GM12878 (cell line): Measurements from ENCODE around the gene RBPJL. TPM values are rescaled to one million over a fixed set of nuclear protein-coding genes. Genes with fewer than 3 reads are reported as not detected.

Experiments
- ASH2L ChIP-seq: fragments of 300-600, 200-600 bp; sonication (generic); IDR thresholded peaks from 2 replicates; pipeline ENCODE4 v1.6.1; 2017; ENCODE audit warnings: low read depth, mild to moderate bottlenecking, borderline replicate concordance
- BHLHE40 ChIP-seq, 2 experiments: fragments of 450-650 bp in 1 of 2; IDR thresholded peaks; 2 replicates each; pipeline ENCODE4 v1.6.1; 2011 to 2017; ENCODE audit warnings: low read depth in 2 of 2, borderline replicate concordance in 1 of 2, improper control_type of control experiment in 1 of 2, low read length in 1 of 2, mild to moderate bottlenecking in 1 of 2
- BRCA1 ChIP-seq: IDR thresholded peaks from 2 replicates; pipeline ENCODE4 v1.6.1; 2011; ENCODE audit warnings: low read depth, low read length, improper control_type of control experiment
- CREB1 ChIP-seq: IDR thresholded peaks from 2 replicates; pipeline ENCODE4 v1.6.1; 2012; ENCODE audit warnings: low read depth, mild to moderate bottlenecking, inconsistent platforms
- E2F8 ChIP-seq: fragments of 450-650 bp; IDR thresholded peaks from 2 replicates; pipeline ENCODE4 v1.6.1; 2018; ENCODE audit warnings: mild to moderate bottlenecking, low read depth, moderate library complexity; ENCODE audit not compliant: partially characterized antibody
- MTA2 ChIP-seq: fragments of 450-650 bp; IDR thresholded peaks from 2 replicates; pipeline ENCODE4 v1.6.1; 2016; ENCODE audit warnings: low read depth, mild to moderate bottlenecking, moderate library complexity
- MXI1 ChIP-seq: fragments of 150-350 bp; IDR thresholded peaks from 2 replicates; pipeline ENCODE4 v1.6.1; 2011; ENCODE audit warnings: low read depth, mild to moderate bottlenecking, inconsistent platforms, low read length, improper control_type of control experiment
- NFYB ChIP-seq: IDR thresholded peaks from 2 replicates; pipeline ENCODE4 v1.6.1; 2011; ENCODE audit warnings: low read depth, mild to moderate bottlenecking, low read length, improper control_type of control experiment, moderate library complexity; ENCODE audit not compliant: insufficient read depth
- POLR2AphosphoS2 ChIP-seq: IDR thresholded peaks from 2 replicates; pipeline ENCODE4 v1.6.1; 2011; ENCODE audit warnings: low read depth, mild to moderate bottlenecking, low read length, improper control_type of control experiment, moderate library complexity
- POU2F2 ChIP-seq: IDR thresholded peaks from 3 replicates; pipeline ENCODE4 v1.6.1; 2011; ENCODE audit warnings: low read depth, mild to moderate bottlenecking, low read length, borderline replicate concordance
- SREBF2 ChIP-seq: IDR thresholded peaks from 2 replicates; pipeline ENCODE4 v1.6.1; 2012; ENCODE audit warnings: mild to moderate bottlenecking, low read length
- SRF ChIP-seq, 2 experiments: IDR thresholded peaks; 2 replicates each; pipeline ENCODE4 v1.6.1; 2011; ENCODE audit warnings: low read depth in 2 of 2, low read length in 2 of 2, mild to moderate bottlenecking in 1 of 2, moderate library complexity in 1 of 2
- YY1 ChIP-seq: IDR thresholded peaks from 2 replicates; pipeline ENCODE4 v1.6.1; 2011; ENCODE audit warnings: low read depth, mild to moderate bottlenecking, low read length
- polyA plus RNA-seq, 11 experiments: library from polyadenylated mRNA; depleted of rRNA in 4 of 11; unstranded in 6 of 11; stranded (reverse) in 5 of 11; fragments of >200 nt; fragmentation: Nextera tagmentation in 4 of 11; fragmentation: Illumina TruSeq in 1 of 11; extraction: Ambion mirVana in 4 of 11; extraction: Trizol in 1 of 11; gene quantifications; 1 replicate in 1 of 11; 2 replicates in 10 of 11; pipeline versions ENCODE4 v1.2.1 to v1.2.3, GENCODE V29; 2011 to 2016; ENCODE audit warnings: inconsistent platforms in 2 of 11, missing spikeins in 2 of 11, low read depth in 1 of 11
- total RNA-seq, 4 experiments: library from RNA; depleted of rRNA in 3 of 4; stranded (reverse); fragments of >200 nt in 3 of 4; fragmentation: Illumina TruSeq in 1 of 4; extraction: Trizol in 1 of 4; gene quantifications; 2 replicates each; pipeline versions ENCODE4 v1.2.1 to v1.2.3, GENCODE V29; 2013 to 2021
- TF ChIP-seq, protein P1 (sequence below): IDR thresholded peaks from 2 replicates; pipeline ENCODE4 v1.6.1; 2012; ENCODE audit warnings: mild to moderate bottlenecking, low read depth, low read length
- TF ChIP-seq, protein P2 (sequence below): IDR thresholded peaks from 2 replicates; pipeline ENCODE4 v1.6.1; 2011; ENCODE audit warnings: mild to moderate bottlenecking, low read depth, low read length, moderate library complexity; ENCODE audit not compliant: insufficient replicate concordance
- TF ChIP-seq, protein P3 (sequence below): IDR thresholded peaks from 2 replicates; pipeline ENCODE4 v1.6.1; 2011; ENCODE audit warnings: low read depth, mild to moderate bottlenecking, low read length, moderate library complexity, borderline replicate concordance; ENCODE audit errors: extremely low read depth
- TF ChIP-seq, protein P4 (sequence below): fragments of 150-350 bp; IDR thresholded peaks from 2 replicates; pipeline ENCODE4 v1.6.1; 2016; ENCODE audit warnings: low read depth, low read length

RBPJL gene
- total and polyA plus RNA-seq, 10 of the 15 experiments (the other 5 are each of a cell fraction or from before 2014, with no cell fraction given) = 0.18 TPM; not detected in 9

DNA sequence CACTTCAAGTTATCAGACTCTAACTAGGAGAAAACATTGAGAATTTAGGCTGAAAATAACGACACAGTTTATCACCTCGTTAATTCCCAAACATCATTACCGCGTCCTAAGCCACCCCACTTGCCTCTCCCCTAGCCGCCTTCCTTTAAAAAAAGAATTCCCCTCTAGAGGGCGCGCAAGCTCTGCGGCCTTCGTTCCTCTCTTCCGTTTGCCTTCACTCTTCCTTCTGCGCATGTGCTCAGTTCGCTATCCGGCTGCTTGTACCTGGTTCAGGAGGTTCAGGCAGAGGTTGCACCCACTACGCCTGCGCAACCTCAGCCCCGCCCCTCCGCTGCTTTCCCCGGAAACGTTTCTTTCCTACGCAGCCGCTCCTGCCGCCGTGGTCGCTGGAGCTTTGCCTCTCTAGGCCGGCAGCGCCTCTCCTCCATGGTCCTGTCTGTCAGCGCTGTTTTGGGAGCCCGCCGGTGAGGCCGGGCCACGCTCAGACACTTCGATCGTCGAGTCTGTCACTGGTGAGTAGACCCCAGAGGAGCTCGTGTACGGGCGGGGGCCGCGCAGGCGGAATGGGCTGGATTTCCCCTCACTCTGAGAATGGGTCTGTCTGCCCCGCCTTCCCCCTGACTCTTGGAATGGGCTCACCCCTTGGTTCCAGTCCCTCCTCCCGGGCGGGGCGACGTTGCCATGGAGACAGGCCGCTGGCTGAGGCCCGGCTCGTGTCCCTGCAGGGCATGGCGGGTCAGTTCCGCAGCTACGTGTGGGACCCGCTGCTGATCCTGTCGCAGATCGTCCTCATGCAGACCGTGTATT, 56.4 kb downstream of the RBPJL start, which contains the start of gene SYS1 (continued):
- TF ChIP-seq YY1 (peak; percentile 52), ASH2L (peak; percentile 51; the same call in 1 of the 2 replicates), MXI1 (peak; percentile 99), MTA2 (peak; percentile 54; the same call in 1 of the 2 replicates), POU2F2 (no peak), BHLHE40 (IDR thresholded peaks at IDR 0.05; ENCODE audit: borderline replicate concordance in 1 of 2, low read depth in 2 of 2, low read length in 1 of 2) (peak; percentile 81 to 91), CREB1 (peak; percentile 53; the same call in 1 of the 2 replicates), SREBF2 (no peak), BRCA1 (no peak), POLR2AphosphoS2 (peak; percentile 77), NFYB (no peak), E2F8 (no peak), SRF (IDR thresholded peaks at IDR 0.05; ENCODE audit: low read depth in 2 of 2, low read length in 2 of 2) (no peak)
- TF ChIP-seq, protein P1, sequence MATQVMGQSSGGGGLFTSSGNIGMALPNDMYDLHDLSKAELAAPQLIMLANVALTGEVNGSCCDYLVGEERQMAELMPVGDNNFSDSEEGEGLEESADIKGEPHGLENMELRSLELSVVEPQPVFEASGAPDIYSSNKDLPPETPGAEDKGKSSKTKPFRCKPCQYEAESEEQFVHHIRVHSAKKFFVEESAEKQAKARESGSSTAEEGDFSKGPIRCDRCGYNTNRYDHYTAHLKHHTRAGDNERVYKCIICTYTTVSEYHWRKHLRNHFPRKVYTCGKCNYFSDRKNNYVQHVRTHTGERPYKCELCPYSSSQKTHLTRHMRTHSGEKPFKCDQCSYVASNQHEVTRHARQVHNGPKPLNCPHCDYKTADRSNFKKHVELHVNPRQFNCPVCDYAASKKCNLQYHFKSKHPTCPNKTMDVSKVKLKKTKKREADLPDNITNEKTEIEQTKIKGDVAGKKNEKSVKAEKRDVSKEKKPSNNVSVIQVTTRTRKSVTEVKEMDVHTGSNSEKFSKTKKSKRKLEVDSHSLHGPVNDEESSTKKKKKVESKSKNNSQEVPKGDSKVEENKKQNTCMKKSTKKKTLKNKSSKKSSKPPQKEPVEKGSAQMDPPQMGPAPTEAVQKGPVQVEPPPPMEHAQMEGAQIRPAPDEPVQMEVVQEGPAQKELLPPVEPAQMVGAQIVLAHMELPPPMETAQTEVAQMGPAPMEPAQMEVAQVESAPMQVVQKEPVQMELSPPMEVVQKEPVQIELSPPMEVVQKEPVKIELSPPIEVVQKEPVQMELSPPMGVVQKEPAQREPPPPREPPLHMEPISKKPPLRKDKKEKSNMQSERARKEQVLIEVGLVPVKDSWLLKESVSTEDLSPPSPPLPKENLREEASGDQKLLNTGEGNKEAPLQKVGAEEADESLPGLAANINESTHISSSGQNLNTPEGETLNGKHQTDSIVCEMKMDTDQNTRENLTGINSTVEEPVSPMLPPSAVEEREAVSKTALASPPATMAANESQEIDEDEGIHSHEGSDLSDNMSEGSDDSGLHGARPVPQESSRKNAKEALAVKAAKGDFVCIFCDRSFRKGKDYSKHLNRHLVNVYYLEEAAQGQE = no peak
- TF ChIP-seq, protein P2, sequence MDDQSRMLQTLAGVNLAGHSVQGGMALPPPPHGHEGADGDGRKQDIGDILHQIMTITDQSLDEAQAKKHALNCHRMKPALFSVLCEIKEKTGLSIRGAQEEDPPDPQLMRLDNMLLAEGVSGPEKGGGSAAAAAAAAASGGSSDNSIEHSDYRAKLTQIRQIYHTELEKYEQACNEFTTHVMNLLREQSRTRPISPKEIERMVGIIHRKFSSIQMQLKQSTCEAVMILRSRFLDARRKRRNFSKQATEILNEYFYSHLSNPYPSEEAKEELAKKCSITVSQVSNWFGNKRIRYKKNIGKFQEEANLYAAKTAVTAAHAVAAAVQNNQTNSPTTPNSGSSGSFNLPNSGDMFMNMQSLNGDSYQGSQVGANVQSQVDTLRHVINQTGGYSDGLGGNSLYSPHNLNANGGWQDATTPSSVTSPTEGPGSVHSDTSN = peak; percentile 23
- TF ChIP-seq, protein P3, sequence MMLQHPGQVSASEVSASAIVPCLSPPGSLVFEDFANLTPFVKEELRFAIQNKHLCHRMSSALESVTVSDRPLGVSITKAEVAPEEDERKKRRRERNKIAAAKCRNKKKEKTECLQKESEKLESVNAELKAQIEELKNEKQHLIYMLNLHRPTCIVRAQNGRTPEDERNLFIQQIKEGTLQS = no peak
- TF ChIP-seq, protein P4, sequence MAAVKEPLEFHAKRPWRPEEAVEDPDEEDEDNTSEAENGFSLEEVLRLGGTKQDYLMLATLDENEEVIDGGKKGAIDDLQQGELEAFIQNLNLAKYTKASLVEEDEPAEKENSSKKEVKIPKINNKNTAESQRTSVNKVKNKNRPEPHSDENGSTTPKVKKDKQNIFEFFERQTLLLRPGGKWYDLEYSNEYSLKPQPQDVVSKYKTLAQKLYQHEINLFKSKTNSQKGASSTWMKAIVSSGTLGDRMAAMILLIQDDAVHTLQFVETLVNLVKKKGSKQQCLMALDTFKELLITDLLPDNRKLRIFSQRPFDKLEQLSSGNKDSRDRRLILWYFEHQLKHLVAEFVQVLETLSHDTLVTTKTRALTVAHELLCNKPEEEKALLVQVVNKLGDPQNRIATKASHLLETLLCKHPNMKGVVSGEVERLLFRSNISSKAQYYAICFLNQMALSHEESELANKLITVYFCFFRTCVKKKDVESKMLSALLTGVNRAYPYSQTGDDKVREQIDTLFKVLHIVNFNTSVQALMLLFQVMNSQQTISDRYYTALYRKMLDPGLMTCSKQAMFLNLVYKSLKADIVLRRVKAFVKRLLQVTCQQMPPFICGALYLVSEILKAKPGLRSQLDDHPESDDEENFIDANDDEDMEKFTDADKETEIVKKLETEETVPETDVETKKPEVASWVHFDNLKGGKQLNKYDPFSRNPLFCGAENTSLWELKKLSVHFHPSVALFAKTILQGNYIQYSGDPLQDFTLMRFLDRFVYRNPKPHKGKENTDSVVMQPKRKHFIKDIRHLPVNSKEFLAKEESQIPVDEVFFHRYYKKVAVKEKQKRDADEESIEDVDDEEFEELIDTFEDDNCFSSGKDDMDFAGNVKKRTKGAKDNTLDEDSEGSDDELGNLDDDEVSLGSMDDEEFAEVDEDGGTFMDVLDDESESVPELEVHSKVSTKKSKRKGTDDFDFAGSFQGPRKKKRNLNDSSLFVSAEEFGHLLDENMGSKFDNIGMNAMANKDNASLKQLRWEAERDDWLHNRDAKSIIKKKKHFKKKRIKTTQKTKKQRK = no peak
